Endothelial cell of umbilical vein (primary cell): Measurements from ENCODE around the gene METTL21C. TPM values are rescaled to one million over a fixed set of nuclear protein-coding genes. Genes with fewer than 3 reads are reported as not detected.

Source experiments
- BruUV-seq: library from RNA; stranded (reverse); fragments of 400-500 nt; replicated peaks from 2 replicates; lab custom pipeline; 2021; lab: Mats Ljungman, UMichigan
- CTCF ChIA-PET: fragments of 300-600, 350-600 bp; sonication (Branson Sonifier 250); formaldehyde crosslinking; loops from one replicate; lab custom pipeline; 2021; ENCODE audit warnings: antibody characterized with exemption, inconsistent platforms; lab: Charles Lee
- POLR2A ChIA-PET: fragments of 300-600, 350-600 bp; sonication (Branson Sonifier 250); formaldehyde crosslinking; loops from one replicate; lab custom pipeline; 2021; ENCODE audit warnings: antibody characterized with exemption, inconsistent platforms; lab: Charles Lee
- DNase-seq: peaks from one replicate; pipeline ENCODE4 v3.0.0-alpha.2; 2011; ENCODE audit warnings: low read depth, low spot score
- FAIRE-seq: peaks from 2 replicates; lab custom pipeline; 2011; peaks lifted over from hg19 to GRCh38; lab: Jason Lieb, UNC
- H2AFZ ChIP-seq: 2 replicates; pipeline ENCODE4 v1.6.0; 2012; ENCODE audit warnings: low read depth, low read length, control low read depth, inconsistent platforms
- H3K27ac ChIP-seq: 2 replicates; pipeline ENCODE4 v1.5.1; 2011; ENCODE audit warnings: low read depth, mild to moderate bottlenecking, control low read depth, low read length, moderate library complexity; ENCODE audit not compliant: insufficient read depth
- H3K27me3 ChIP-seq, 2 experiments: 2 replicates each; pipeline versions ENCODE4 v1.6.0 to v1.6.1; 2011; ENCODE audit warnings: low read length in 2 of 2, mixed read lengths in 1 of 2; ENCODE audit not compliant: control insufficient read depth in 2 of 2, insufficient read depth in 2 of 2
- H3K36me3 ChIP-seq, 2 experiments: 2 replicates in 1 of 2; 3 replicates in 1 of 2; pipeline ENCODE4 v1.5.1; 2011; ENCODE audit warnings: low read length in 2 of 2, mild to moderate bottlenecking in 1 of 2, moderate library complexity in 1 of 2; ENCODE audit not compliant: control insufficient read depth in 2 of 2, insufficient read depth in 2 of 2; ENCODE audit errors: extremely low read depth in 1 of 2
- H3K4me1 ChIP-seq: 3 replicates; pipeline ENCODE4 v1.5.1; 2011; ENCODE audit warnings: mild to moderate bottlenecking, low read length; ENCODE audit not compliant: control insufficient read depth, insufficient read depth; ENCODE audit errors: extremely low read depth
- H3K4me2 ChIP-seq: 2 replicates; pipeline ENCODE4 v1.6.1; 2011; ENCODE audit warnings: low read length, control low read depth, mixed read lengths; ENCODE audit not compliant: insufficient read depth
- H3K4me3 ChIP-seq, 3 experiments: fragments of 200-600 bp in 1 of 3; sonication (generic), shearing (Covaris generic) in 1 of 3; replicated peaks in 1 of 3; 2 replicates each; pipeline ENCODE4 v1.5.1; 2011 to 2016; ENCODE audit warnings: control low read depth in 3 of 3, low read length in 3 of 3, mild to moderate bottlenecking in 2 of 3, inconsistent platforms in 1 of 3, low read depth in 1 of 3, moderate library complexity in 1 of 3; ENCODE audit not compliant: insufficient read depth in 1 of 3
- H3K79me2 ChIP-seq: 2 replicates; pipeline ENCODE4 v1.6.0; 2012; ENCODE audit warnings: low read length, inconsistent platforms; ENCODE audit not compliant: control insufficient read depth, insufficient read depth
- H3K9ac ChIP-seq: replicated peaks from 2 replicates; pipeline ENCODE3; 2011; ENCODE audit warnings: low read length, control low read depth; ENCODE audit not compliant: insufficient read depth; ENCODE audit errors: extremely low read depth
- H3K9me1 ChIP-seq: replicated peaks from 3 replicates; pipeline ENCODE4 v1.6.0; 2011; ENCODE audit warnings: mild to moderate bottlenecking, low read length; ENCODE audit not compliant: control insufficient read depth, insufficient read depth; ENCODE audit errors: extremely low read depth
- H3K9me3 ChIP-seq: replicated peaks from 2 replicates; pipeline ENCODE4 v1.5.1; 2012; ENCODE audit warnings: low read length, inconsistent platforms; ENCODE audit not compliant: control insufficient read depth, insufficient read depth
- H4K20me1 ChIP-seq: replicated peaks from 2 replicates; pipeline ENCODE3; 2011; ENCODE audit warnings: mild to moderate bottlenecking, low read length; ENCODE audit not compliant: control insufficient read depth, insufficient read depth; ENCODE audit errors: extremely low read depth
- EZH2 ChIP-seq: IDR thresholded peaks from 2 replicates; pipeline ENCODE4 v1.6.1; 2012; ENCODE audit warnings: borderline replicate concordance, low read depth, mild to moderate bottlenecking, moderate library complexity, low read length, inconsistent platforms; ENCODE audit not compliant: severe bottlenecking
- FOS ChIP-seq: IDR thresholded peaks from 2 replicates; pipeline ENCODE4 v1.6.1; 2011; ENCODE audit warnings: mild to moderate bottlenecking, low read length, moderate library complexity, borderline replicate concordance; ENCODE audit not compliant: insufficient read depth
- GATA2 ChIP-seq: IDR thresholded peaks from 2 replicates; pipeline ENCODE4 v1.7.0; 2011; ENCODE audit warnings: low read depth, mild to moderate bottlenecking, moderate library complexity, mixed read lengths, low read length; ENCODE audit not compliant: insufficient read length, insufficient read depth
- JUN ChIP-seq: IDR thresholded peaks from 2 replicates; pipeline ENCODE4 v1.6.1; 2011; ENCODE audit warnings: borderline replicate concordance, low read depth; ENCODE audit not compliant: insufficient read length, insufficient read depth
- MYC ChIP-seq: IDR thresholded peaks from one replicate; pipeline ENCODE4 v1.6.1; 2011; ENCODE audit warnings: mild to moderate bottlenecking, low read depth, low read length
- POLR2A ChIP-seq: IDR thresholded peaks from 2 replicates; pipeline ENCODE4 v1.6.1; 2012; ENCODE audit warnings: low read depth, mild to moderate bottlenecking, control low read depth, low read length
- POLR2AphosphoS5 ChIP-seq: IDR thresholded peaks from 2 replicates; pipeline ENCODE4 v1.6.1; 2012; ENCODE audit warnings: low read depth, mild to moderate bottlenecking, control low read depth, low read length, moderate library complexity; ENCODE audit not compliant: insufficient read depth
- dilution Hi-C: fragments of 300-500 bp; cut with MboI; formaldehyde crosslinking; loops from one replicate; pipeline ENCODE4 v1.15.0; 2019; ENCODE audit warnings: low sequenced_read_pairs; ENCODE audit not compliant: extremely low pct_ligation_motif_present
- intact Hi-C: fragments of 100-400 bp; cut with micrococcal nuclease; formaldehyde crosslinking; loops from one replicate; pipeline ENCODE4 v1.10.0; 2022
- polyA plus RNA-seq, 4 experiments: library from polyadenylated mRNA; depleted of rRNA in 3 of 4; stranded (reverse) in 3 of 4; unstranded in 1 of 4; fragments of >200 nt; gene quantifications; 2 replicates each; pipeline versions ENCODE4 v1.2.1 to v1.2.3, GENCODE V29; 2011 to 2012; ENCODE audit warnings: missing spikeins in 1 of 4
- total RNA-seq: library from RNA; stranded (reverse); gene quantifications from 2 replicates; pipeline ENCODE4 v1.2.3, GENCODE V29; 2021
- TF ChIP-seq, protein P1 (sequence below): IDR thresholded peaks from 2 replicates; pipeline ENCODE4 v1.6.1; 2011; ENCODE audit not compliant: insufficient read depth, insufficient read length
- TF ChIP-seq, protein P2 (sequence below), 2 donors: IDR thresholded peaks; 1 replicate in 1 of 2; 2 replicates in 1 of 2; pipeline ENCODE4 v1.5.1; 2011; ENCODE audit warnings: low read length in 2 of 2, mild to moderate bottlenecking in 2 of 2, moderate library complexity in 2 of 2, control low read depth in 1 of 2, inconsistent platforms in 1 of 2, low read depth in 1 of 2; ENCODE audit not compliant: insufficient read depth in 1 of 2; ENCODE audit errors: extremely low read depth in 1 of 2

The METTL21C gene
- total and polyA plus RNA-seq, 2 donors (not counting 3 experiments of a cell fraction or from before 2014, with no cell fraction given) = not detected

DNA sequence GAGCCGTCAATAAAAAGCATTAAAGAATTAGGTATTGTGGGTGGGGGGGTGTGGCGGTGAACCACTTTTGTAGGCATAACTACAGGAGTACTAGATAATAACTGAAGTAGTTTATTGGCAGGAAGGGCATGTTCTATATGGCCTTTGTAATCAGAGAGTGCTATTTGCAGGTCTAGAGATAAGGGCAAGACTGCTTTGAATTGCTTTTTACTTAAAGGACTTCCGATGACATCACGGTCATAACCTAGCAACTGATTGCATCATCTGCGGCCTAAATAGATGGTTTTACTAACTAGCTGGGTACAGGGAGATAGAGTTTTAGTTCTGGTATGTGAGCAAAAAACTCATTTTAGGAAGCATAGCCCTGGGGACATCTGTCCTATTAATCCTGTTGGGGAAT lies 24.7 kb downstream of the METTL21C start:
- H3K27ac ChIP-seq = no peak overlapping the region
- intact Hi-C loops (no loop called here), dilution Hi-C loops (no loop called here)
- POLR2A ChIA-PET = no interaction called here
- H3K4me2 ChIP-seq = no peak overlapping the region
- H3K9me1 ChIP-seq = no peaks in the 10 kb centered on the region
- no TSS peak for BruUV-seq
- H3K79me2 ChIP-seq = no peaks in the 10 kb centered on the region
- CTCF ChIA-PET = no interaction called here
- peaks cover 9 to 11% of the 10 kb centered on the region in 2 experiments for H3K36me3 ChIP-seq
- TF ChIP-seq FOS (no peak), MYC (no peak), POLR2AphosphoS5 (no peak), GATA2 (no peak)
- H2AFZ ChIP-seq = no peak overlapping the region
- no peaks in the 10 kb centered on the region for H3K4me1 ChIP-seq
- H3K4me3 ChIP-seq = no peak overlapping the region
- no peaks in the 10 kb centered on the region for H3K27me3 ChIP-seq
- H4K20me1 ChIP-seq = no peaks in the 10 kb centered on the region
- DNase-seq = no peak
- H3K9me3 ChIP-seq = no peaks in the 10 kb centered on the region
- FAIRE-seq = no peak
- no peak overlapping the region for H3K9ac ChIP-seq

DNA sequence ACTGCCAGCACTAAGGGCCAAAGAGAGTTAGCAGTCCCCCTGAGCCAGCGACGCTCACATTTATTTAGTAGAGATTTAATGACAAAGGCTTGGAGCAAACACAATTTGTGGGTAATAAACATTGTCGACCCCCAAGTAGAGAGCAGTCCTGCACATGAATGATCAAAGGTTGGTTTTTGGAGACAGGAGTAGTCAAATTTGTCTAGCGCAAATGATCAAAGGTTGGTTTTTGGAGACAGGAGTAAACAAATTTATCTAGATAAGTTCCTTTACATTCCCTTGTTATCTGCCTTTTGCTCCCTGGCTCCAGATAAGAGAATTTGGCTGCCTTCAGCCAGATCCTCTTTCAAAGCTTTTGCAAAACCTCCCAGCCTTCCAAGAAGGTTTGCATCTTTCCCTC lies 26.9 kb downstream of the METTL21C start:
- Histone ChIP-seq H3K4me2 (no peak overlapping the region), H3K27me3 (no peaks in the 10 kb centered on the region), H3K4me1 (no peaks in the 10 kb centered on the region), H3K27ac (no peak overlapping the region), H3K9ac (no peak overlapping the region), H4K20me1 (no peaks in the 10 kb centered on the region), H3K36me3 (peaks cover 8 to 9% of the 10 kb centered on the region in 2 experiments), H2AFZ (no peak overlapping the region), H3K9me3 (no peaks in the 10 kb centered on the region), H3K4me3 (no peak overlapping the region), H3K9me1 (no peaks in the 10 kb centered on the region), H3K79me2 (no peaks in the 10 kb centered on the region)
- ChIA-PET POLR2A (no interaction called here), CTCF (interaction anchor here (1.3 kb wide), 1 partner anchor 76 kb away, joined by 3 read pairs; no protein-coding TSS in a partner anchor)
- no TSS peak for BruUV-seq
- TF ChIP-seq, protein P1, sequence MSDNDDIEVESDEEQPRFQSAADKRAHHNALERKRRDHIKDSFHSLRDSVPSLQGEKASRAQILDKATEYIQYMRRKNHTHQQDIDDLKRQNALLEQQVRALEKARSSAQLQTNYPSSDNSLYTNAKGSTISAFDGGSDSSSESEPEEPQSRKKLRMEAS = no peak
- no peak for TF ChIP-seq GATA2
- TF ChIP-seq, protein P2, sequence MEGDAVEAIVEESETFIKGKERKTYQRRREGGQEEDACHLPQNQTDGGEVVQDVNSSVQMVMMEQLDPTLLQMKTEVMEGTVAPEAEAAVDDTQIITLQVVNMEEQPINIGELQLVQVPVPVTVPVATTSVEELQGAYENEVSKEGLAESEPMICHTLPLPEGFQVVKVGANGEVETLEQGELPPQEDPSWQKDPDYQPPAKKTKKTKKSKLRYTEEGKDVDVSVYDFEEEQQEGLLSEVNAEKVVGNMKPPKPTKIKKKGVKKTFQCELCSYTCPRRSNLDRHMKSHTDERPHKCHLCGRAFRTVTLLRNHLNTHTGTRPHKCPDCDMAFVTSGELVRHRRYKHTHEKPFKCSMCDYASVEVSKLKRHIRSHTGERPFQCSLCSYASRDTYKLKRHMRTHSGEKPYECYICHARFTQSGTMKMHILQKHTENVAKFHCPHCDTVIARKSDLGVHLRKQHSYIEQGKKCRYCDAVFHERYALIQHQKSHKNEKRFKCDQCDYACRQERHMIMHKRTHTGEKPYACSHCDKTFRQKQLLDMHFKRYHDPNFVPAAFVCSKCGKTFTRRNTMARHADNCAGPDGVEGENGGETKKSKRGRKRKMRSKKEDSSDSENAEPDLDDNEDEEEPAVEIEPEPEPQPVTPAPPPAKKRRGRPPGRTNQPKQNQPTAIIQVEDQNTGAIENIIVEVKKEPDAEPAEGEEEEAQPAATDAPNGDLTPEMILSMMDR (IDR thresholded peaks at IDR 0.05; ENCODE audit: extremely low read depth in 1 of 2, insufficient read depth in 1 of 2, low read depth in 1 of 2, low read length in 2 of 2) = no peak
- TF ChIP-seq POLR2AphosphoS5 = no peak
- no peak for TF ChIP-seq MYC
- no peak for TF ChIP-seq JUN
- TF ChIP-seq EZH2 = no peak
- TF ChIP-seq FOS = no peak
- no peak for TF ChIP-seq POLR2A
- dilution Hi-C loops (no loop called here), intact Hi-C loops (no loop called here)
- FAIRE-seq = no peak
- no peak for DNase-seq
